ENCODE measurements around the gene MGRN1.

DNA sequence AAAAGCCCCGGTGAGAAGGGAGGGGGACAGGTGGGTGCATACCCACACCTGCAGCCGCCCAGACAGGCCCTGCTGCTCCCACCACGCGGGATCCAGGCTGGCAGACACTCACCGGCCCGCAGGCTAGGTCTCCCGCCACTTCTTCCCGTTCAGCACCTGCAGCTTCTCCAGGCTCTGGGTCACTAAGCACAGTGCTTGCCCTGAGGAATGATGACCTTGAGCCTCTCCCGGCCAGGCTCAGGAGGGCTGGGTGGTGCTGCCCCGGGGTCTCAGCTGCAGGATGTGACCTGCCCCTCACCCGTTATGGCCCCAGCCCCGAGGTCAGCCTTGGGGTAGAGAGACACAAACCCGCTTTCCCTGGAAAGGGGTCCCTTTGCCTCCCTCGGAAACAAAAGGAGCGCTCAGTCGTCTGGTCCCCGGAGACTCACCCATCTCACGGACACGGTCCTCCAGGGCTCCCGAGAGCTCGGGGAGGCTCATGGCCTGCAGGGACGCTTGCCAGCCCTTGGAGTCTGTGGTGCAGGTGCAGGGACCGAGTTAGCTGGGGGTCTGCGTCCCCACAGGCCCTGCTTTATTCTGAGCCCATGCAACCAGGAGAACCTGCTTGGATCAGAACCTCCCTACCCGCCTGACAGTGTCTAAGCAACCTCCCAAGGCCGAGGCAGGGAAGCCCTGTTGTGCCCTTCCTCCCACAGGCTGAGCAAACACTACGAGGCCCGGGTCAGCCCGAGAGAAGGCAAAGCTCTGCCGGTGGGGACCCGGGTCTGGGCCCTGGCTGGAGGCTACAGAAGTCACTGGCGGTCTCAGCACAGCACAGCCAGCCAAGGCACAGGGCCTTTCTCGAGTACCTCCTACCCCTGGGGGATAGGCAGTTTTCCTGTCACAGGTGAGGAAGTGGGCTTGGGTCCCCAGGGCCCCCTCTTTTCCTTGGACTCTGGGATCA, 72.5 kb downstream of the MGRN1 start:
- peak; percentile 7; the same call in 1 of the 2 replicates for TF ChIP-seq POLR2A (IDR thresholded peaks at IDR 0.05; ENCODE audit: low read depth, low read length)
- no peak for TF ChIP-seq TAF1 (IDR thresholded peaks at IDR 0.05; ENCODE audit: borderline replicate concordance, low read depth, low read length)

Data from GM12892 (cell line).